WTC11 (cell line): ENCODE data around the gene MOB3A. TPM values are rescaled to one million over a fixed set of nuclear protein-coding genes. Genes with fewer than 3 reads are reported as not detected.

Source experiments
- ATAC-seq: fragments of 200-7000 bp; cut with Tn5 transposase; 2 replicates; pipeline ENCODE4 v1.10.0; 2021; ENCODE audit warnings: mild to moderate bottlenecking, moderate library complexity
- CTCF ChIA-PET: fragments of 300-600 bp; sonication (Branson Sonifier 250); formaldehyde crosslinking; loops from one replicate; lab custom pipeline; 2021; ENCODE audit warnings: antibody characterized with exemption; lab: Charles Lee
- POLR2A ChIA-PET: fragments of 350-600 bp; sonication (Branson Sonifier 250); formaldehyde crosslinking; loops from one replicate; lab custom pipeline; 2021; ENCODE audit warnings: antibody characterized with exemption; lab: Charles Lee
- DNase-seq: peaks from one replicate; pipeline ENCODE4 v3.0.0; 2021; ENCODE audit warnings: low spot score
- H3K27ac Mint-ChIP-seq: 2 replicates; pipeline ENCODE4 v1.8.0; 2021; ENCODE audit warnings: mixed read lengths
- H3K27me3 Mint-ChIP-seq: 2 replicates; pipeline ENCODE4 v1.8.0; 2021; ENCODE audit warnings: low read depth, mild to moderate bottlenecking, moderate library complexity, mixed read lengths
- H3K36me3 Mint-ChIP-seq: 2 replicates; pipeline ENCODE4 v1.8.0; 2021; ENCODE audit warnings: mixed read lengths
- H3K4me1 Mint-ChIP-seq: 2 replicates; pipeline ENCODE4 v1.8.0; 2022; ENCODE audit warnings: mixed read lengths
- H3K4me3 Mint-ChIP-seq: 2 replicates; pipeline ENCODE4 v1.8.0; 2021; ENCODE audit warnings: mild to moderate bottlenecking, moderate library complexity, mixed read lengths
- H3K9me3 Mint-ChIP-seq: 2 replicates; pipeline ENCODE4 v1.8.0; 2021; ENCODE audit warnings: mixed read lengths
- EMX1 ChIP-seq: fragments of 250-450 bp; sonication (Bioruptor Pico); IDR thresholded peaks from 2 replicates; pipeline ENCODE4 v1.8.0; 2021; ENCODE audit warnings: mild to moderate bottlenecking
- FOXP1 ChIP-seq: sonication (generic); formaldehyde crosslinking; IDR thresholded peaks from 2 replicates; pipeline ENCODE4 v1.8.0; 2022; ENCODE audit warnings: missing genetic modification reagents, mild to moderate bottlenecking, moderate library complexity, borderline replicate concordance
- GRHL2 ChIP-seq: fragments of 250-450 bp; sonication (Bioruptor Pico); IDR thresholded peaks from 2 replicates; pipeline ENCODE4 v1.8.0; 2022; ENCODE audit warnings: mild to moderate bottlenecking, moderate library complexity; ENCODE audit not compliant: insufficient replicate concordance, severe bottlenecking
- HMGA2 ChIP-seq: fragments of 250-450 bp; sonication (Bioruptor Pico); IDR thresholded peaks from 2 replicates; pipeline ENCODE4 v1.4.0; 2021; ENCODE audit warnings: mild to moderate bottlenecking, moderate library complexity
- JAZF1 ChIP-seq: fragments of 250-450 bp; sonication (Bioruptor Pico); IDR thresholded peaks from 2 replicates; pipeline ENCODE4 v1.9.0; 2021; ENCODE audit warnings: moderate library complexity, mild to moderate bottlenecking, inconsistent platforms
- MYBL2 ChIP-seq: sonication (generic); formaldehyde crosslinking; IDR thresholded peaks from 2 replicates; pipeline ENCODE4 v1.8.1; 2023; ENCODE audit warnings: mild to moderate bottlenecking, moderate library complexity, missing genetic modification reagents
- NFATC4 ChIP-seq: fragments of 250-450 bp; sonication (Bioruptor Pico); IDR thresholded peaks from 2 replicates; pipeline ENCODE4 v1.9.0; 2021; ENCODE audit warnings: mild to moderate bottlenecking
- NR2C2 ChIP-seq: sonication (generic); formaldehyde crosslinking; IDR thresholded peaks from 2 replicates; pipeline ENCODE4 v1.8.0; 2022; ENCODE audit warnings: mild to moderate bottlenecking, missing genetic modification reagents
- SMAD3 ChIP-seq: sonication (generic); formaldehyde crosslinking; IDR thresholded peaks from 2 replicates; pipeline ENCODE4 v1.8.0; 2022; ENCODE audit warnings: missing genetic modification reagents, mild to moderate bottlenecking, borderline replicate concordance
- SP1 ChIP-seq: sonication (generic); formaldehyde crosslinking; conservative IDR thresholded peaks from 2 replicates; pipeline ENCODE4 v1.8.1; 2022; ENCODE audit warnings: missing genetic modification reagents
- TEAD1 ChIP-seq: sonication (generic); formaldehyde crosslinking; IDR thresholded peaks from 2 replicates; pipeline ENCODE4 v1.8.0; 2022; ENCODE audit warnings: mild to moderate bottlenecking, missing genetic modification reagents
- ZNF317 ChIP-seq: sonication (generic); formaldehyde crosslinking; IDR thresholded peaks from 2 replicates; pipeline ENCODE4 v1.8.1; 2023; ENCODE audit warnings: low read depth, mild to moderate bottlenecking, moderate library complexity, missing genetic modification reagents, borderline replicate concordance
- total RNA-seq: library from RNA; stranded (reverse); gene quantifications from 3 replicates; pipeline ENCODE4 v1.2.3, GENCODE V29; 2021
- TF ChIP-seq, protein P1 (sequence below): fragments of 250-450 bp; sonication (Bioruptor Pico); IDR thresholded peaks from 2 replicates; pipeline ENCODE4 v1.8.0; 2021; ENCODE audit warnings: mild to moderate bottlenecking
- TF ChIP-seq, protein P2 (sequence below): sonication (generic); formaldehyde crosslinking; IDR thresholded peaks from 2 replicates; pipeline ENCODE4 v1.8.1; 2023; ENCODE audit warnings: mild to moderate bottlenecking, missing genetic modification reagents
- TF ChIP-seq, protein P3 (sequence below): sonication (generic); formaldehyde crosslinking; IDR thresholded peaks from 2 replicates; pipeline ENCODE4 v1.8.0; 2022; ENCODE audit warnings: mild to moderate bottlenecking, missing genetic modification reagents
- TF ChIP-seq, protein P4 (sequence below): sonication (generic); formaldehyde crosslinking; IDR thresholded peaks from 2 replicates; pipeline ENCODE4 v1.8.1; 2022; ENCODE audit warnings: missing genetic modification reagents, borderline replicate concordance
- TF ChIP-seq, protein P5 (sequence below): fragments of 250-450 bp; sonication (Bioruptor Pico); IDR thresholded peaks from 2 replicates; pipeline ENCODE4 v1.9.0; 2021; ENCODE audit warnings: mild to moderate bottlenecking, borderline replicate concordance
- TF ChIP-seq, protein P6 (sequence below): sonication (generic); formaldehyde crosslinking; IDR thresholded peaks from 2 replicates; pipeline ENCODE4 v1.8.1; 2023; ENCODE audit warnings: mild to moderate bottlenecking, missing genetic modification reagents, moderate library complexity
- TF ChIP-seq, protein P7 (sequence below): sonication (generic); formaldehyde crosslinking; IDR thresholded peaks from 2 replicates; pipeline ENCODE4 v1.8.0; 2023; ENCODE audit warnings: mild to moderate bottlenecking, missing genetic modification reagents

The MOB3A gene
- total RNA-seq, 1 experiment from 2014 or later, result 8.1 TPM

DNA sequence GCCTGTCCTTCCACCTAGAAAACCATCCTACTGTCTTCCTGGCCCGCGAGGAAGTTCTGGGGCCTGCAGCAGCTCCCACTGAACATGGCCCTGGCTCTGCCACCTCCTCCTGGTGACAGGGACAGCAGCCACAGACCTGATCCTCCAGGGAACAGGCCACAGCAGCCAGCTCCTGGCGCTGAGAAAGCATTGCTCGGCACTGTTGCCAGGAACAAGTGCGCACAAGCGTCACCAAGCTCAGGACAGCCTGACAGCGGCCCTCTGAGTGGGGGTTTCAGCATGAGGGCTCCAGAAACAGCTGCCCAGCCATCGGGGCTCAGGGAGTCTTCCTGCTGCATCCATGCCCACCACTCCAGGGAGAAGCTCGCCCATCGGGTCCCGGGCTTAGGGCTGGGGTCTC is 33.4 kb upstream of the MOB3A start:
- DNase-seq, result no peak
- no peaks in the 10 kb centered on the region for H3K9me3 Mint-ChIP-seq
- H3K27ac Mint-ChIP-seq, result no peak overlapping the region
- no peak overlapping the region for H3K4me3 Mint-ChIP-seq
- CTCF ChIA-PET, result interaction anchor here (0.6 kb wide), 1 partner anchor 265 kb away, joined by 4 read pairs; no protein-coding TSS in a partner anchor
- peaks cover 36% of the 10 kb centered on the region for H3K36me3 Mint-ChIP-seq
- no peak for TF ChIP-seq EMX1 (CRISPR knock-in tag)
- no peak for TF ChIP-seq FOXP1 (CRISPR knock-in tag)
- TF ChIP-seq JAZF1 (CRISPR knock-in tag), result no peak
- no peak for TF ChIP-seq TEAD1 (CRISPR knock-in tag)
- no peak for TF ChIP-seq ZNF317 (CRISPR knock-in tag)
- TF ChIP-seq, protein P1, sequence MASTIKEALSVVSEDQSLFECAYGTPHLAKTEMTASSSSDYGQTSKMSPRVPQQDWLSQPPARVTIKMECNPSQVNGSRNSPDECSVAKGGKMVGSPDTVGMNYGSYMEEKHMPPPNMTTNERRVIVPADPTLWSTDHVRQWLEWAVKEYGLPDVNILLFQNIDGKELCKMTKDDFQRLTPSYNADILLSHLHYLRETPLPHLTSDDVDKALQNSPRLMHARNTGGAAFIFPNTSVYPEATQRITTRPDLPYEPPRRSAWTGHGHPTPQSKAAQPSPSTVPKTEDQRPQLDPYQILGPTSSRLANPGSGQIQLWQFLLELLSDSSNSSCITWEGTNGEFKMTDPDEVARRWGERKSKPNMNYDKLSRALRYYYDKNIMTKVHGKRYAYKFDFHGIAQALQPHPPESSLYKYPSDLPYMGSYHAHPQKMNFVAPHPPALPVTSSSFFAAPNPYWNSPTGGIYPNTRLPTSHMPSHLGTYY (CRISPR knock-in tag), result no peak
- no peak for TF ChIP-seq NFATC4 (CRISPR knock-in tag)
- TF ChIP-seq GRHL2, result no peak
- TF ChIP-seq MYBL2 (CRISPR knock-in tag), result no peak
- TF ChIP-seq, protein P2, sequence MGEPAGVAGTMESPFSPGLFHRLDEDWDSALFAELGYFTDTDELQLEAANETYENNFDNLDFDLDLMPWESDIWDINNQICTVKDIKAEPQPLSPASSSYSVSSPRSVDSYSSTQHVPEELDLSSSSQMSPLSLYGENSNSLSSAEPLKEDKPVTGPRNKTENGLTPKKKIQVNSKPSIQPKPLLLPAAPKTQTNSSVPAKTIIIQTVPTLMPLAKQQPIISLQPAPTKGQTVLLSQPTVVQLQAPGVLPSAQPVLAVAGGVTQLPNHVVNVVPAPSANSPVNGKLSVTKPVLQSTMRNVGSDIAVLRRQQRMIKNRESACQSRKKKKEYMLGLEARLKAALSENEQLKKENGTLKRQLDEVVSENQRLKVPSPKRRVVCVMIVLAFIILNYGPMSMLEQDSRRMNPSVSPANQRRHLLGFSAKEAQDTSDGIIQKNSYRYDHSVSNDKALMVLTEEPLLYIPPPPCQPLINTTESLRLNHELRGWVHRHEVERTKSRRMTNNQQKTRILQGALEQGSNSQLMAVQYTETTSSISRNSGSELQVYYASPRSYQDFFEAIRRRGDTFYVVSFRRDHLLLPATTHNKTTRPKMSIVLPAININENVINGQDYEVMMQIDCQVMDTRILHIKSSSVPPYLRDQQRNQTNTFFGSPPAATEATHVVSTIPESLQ (CRISPR knock-in tag), result no peak
- no peak for TF ChIP-seq NR2C2 (CRISPR knock-in tag)
- TF ChIP-seq, protein P3, sequence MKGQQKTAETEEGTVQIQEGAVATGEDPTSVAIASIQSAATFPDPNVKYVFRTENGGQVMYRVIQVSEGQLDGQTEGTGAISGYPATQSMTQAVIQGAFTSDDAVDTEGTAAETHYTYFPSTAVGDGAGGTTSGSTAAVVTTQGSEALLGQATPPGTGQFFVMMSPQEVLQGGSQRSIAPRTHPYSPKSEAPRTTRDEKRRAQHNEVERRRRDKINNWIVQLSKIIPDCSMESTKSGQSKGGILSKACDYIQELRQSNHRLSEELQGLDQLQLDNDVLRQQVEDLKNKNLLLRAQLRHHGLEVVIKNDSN, result no peak
- no peaks in the 10 kb centered on the region for H3K4me1 Mint-ChIP-seq
- H3K27me3 Mint-ChIP-seq, result no peaks in the 10 kb centered on the region
- no peak for ATAC-seq
- POLR2A ChIA-PET, result no interaction called here

DNA sequence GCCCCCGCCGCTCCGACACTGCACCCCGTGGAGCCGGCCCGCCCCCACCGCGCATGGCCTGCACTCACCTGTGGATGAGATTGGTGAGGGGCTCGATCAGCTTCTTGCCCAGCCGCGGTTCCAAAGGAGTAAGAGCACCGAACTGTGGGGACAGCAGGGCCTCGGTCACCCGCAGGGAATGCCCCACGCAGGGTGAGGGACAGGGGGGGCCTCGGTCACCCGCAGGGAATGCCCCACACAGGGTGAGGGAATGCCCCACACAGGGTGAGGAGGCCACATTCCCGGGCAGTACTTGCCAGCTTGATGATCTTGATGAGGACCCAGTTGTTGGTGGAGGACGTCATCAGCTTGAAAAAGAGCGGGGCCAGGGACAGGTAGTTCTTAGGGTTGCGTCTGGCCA is 32.9 kb upstream of the MOB3A start:
- POLR2A ChIA-PET, result no interaction called here
- CTCF ChIA-PET, result interaction anchor here (0.6 kb wide), 1 partner anchor 265 kb away, joined by 4 read pairs; no protein-coding TSS in a partner anchor
- no peak for ATAC-seq
- H3K36me3 Mint-ChIP-seq, result peaks cover 40% of the 10 kb centered on the region
- H3K4me3 Mint-ChIP-seq, result no peak overlapping the region
- H3K27ac Mint-ChIP-seq, result no peak overlapping the region
- no peaks in the 10 kb centered on the region for H3K9me3 Mint-ChIP-seq
- H3K27me3 Mint-ChIP-seq, result no peaks in the 10 kb centered on the region
- DNase-seq, result no peak
- no peaks in the 10 kb centered on the region for H3K4me1 Mint-ChIP-seq
- no peak for TF ChIP-seq HMGA2
- TF ChIP-seq EMX1 (CRISPR knock-in tag), result no peak
- TF ChIP-seq SMAD3 (CRISPR knock-in tag), result no peak
- no peak for TF ChIP-seq SP1 (CRISPR knock-in tag)
- TF ChIP-seq TEAD1 (CRISPR knock-in tag), result no peak
- TF ChIP-seq, protein P4, sequence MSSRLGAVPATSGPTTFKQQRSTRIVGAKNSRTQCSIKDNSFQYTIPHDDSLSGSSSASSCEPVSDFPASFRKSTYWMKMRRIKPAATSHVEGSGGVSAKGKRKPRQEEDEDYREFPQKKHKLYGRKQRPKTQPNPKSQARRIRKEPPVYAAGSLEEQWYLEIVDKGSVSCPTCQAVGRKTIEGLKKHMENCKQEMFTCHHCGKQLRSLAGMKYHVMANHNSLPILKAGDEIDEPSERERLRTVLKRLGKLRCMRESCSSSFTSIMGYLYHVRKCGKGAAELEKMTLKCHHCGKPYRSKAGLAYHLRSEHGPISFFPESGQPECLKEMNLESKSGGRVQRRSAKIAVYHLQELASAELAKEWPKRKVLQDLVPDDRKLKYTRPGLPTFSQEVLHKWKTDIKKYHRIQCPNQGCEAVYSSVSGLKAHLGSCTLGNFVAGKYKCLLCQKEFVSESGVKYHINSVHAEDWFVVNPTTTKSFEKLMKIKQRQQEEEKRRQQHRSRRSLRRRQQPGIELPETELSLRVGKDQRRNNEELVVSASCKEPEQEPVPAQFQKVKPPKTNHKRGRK, result no peak
- TF ChIP-seq, protein P5, sequence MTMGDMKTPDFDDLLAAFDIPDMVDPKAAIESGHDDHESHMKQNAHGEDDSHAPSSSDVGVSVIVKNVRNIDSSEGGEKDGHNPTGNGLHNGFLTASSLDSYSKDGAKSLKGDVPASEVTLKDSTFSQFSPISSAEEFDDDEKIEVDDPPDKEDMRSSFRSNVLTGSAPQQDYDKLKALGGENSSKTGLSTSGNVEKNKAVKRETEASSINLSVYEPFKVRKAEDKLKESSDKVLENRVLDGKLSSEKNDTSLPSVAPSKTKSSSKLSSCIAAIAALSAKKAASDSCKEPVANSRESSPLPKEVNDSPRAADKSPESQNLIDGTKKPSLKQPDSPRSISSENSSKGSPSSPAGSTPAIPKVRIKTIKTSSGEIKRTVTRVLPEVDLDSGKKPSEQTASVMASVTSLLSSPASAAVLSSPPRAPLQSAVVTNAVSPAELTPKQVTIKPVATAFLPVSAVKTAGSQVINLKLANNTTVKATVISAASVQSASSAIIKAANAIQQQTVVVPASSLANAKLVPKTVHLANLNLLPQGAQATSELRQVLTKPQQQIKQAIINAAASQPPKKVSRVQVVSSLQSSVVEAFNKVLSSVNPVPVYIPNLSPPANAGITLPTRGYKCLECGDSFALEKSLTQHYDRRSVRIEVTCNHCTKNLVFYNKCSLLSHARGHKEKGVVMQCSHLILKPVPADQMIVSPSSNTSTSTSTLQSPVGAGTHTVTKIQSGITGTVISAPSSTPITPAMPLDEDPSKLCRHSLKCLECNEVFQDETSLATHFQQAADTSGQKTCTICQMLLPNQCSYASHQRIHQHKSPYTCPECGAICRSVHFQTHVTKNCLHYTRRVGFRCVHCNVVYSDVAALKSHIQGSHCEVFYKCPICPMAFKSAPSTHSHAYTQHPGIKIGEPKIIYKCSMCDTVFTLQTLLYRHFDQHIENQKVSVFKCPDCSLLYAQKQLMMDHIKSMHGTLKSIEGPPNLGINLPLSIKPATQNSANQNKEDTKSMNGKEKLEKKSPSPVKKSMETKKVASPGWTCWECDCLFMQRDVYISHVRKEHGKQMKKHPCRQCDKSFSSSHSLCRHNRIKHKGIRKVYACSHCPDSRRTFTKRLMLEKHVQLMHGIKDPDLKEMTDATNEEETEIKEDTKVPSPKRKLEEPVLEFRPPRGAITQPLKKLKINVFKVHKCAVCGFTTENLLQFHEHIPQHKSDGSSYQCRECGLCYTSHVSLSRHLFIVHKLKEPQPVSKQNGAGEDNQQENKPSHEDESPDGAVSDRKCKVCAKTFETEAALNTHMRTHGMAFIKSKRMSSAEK, result no peak
- TF ChIP-seq GRHL2, result no peak
- TF ChIP-seq, protein P6, sequence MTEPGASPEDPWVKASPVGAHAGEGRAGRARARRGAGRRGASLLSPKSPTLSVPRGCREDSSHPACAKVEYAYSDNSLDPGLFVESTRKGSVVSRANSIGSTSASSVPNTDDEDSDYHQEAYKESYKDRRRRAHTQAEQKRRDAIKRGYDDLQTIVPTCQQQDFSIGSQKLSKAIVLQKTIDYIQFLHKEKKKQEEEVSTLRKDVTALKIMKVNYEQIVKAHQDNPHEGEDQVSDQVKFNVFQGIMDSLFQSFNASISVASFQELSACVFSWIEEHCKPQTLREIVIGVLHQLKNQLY (CRISPR knock-in tag), result no peak
- TF ChIP-seq, protein P7, sequence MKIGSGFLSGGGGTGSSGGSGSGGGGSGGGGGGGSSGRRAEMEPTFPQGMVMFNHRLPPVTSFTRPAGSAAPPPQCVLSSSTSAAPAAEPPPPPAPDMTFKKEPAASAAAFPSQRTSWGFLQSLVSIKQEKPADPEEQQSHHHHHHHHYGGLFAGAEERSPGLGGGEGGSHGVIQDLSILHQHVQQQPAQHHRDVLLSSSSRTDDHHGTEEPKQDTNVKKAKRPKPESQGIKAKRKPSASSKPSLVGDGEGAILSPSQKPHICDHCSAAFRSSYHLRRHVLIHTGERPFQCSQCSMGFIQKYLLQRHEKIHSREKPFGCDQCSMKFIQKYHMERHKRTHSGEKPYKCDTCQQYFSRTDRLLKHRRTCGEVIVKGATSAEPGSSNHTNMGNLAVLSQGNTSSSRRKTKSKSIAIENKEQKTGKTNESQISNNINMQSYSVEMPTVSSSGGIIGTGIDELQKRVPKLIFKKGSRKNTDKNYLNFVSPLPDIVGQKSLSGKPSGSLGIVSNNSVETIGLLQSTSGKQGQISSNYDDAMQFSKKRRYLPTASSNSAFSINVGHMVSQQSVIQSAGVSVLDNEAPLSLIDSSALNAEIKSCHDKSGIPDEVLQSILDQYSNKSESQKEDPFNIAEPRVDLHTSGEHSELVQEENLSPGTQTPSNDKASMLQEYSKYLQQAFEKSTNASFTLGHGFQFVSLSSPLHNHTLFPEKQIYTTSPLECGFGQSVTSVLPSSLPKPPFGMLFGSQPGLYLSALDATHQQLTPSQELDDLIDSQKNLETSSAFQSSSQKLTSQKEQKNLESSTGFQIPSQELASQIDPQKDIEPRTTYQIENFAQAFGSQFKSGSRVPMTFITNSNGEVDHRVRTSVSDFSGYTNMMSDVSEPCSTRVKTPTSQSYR (CRISPR knock-in tag), result no peak
